ENCODE results near the gene SRSF5. TPM values are rescaled to one million over a fixed set of nuclear protein-coding genes. Genes with fewer than 3 reads are reported as not detected.

Gene SRSF5
- total and polyA plus RNA-seq, 2 of the 13 experiments (the other 11 are each of a cell fraction or from before 2014, with no cell fraction given) = 189 to 277 TPM

DNA sequence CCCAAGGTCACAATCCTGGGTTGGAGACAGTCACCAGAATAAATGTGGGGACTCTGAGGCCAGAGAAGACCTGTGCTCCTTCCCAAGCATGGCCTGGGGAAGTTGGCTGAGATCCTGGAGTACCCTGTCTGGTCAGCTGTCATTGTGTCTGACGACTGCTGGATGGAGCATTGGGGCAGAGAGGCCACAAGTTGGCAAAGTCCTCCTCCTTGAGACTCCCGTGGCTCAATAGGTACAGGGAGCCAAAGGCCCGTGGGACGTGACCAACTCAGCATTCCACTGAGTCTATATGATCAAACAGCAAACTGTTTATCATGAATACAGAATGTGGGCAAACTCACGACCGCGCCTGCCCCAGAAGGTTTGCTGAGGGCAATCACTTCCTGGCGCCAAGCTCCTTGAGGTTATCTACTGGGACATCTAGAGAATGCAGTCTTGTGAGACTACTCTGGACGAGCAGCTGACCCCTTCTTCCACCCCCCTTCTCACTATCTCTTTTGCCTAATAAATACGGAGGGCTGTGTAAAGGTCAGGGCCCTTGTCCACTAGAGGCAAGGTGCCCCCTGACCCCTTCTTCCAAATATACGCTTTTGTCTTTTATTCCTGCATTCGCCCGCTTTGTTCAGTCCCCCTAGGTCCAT lies 44.4 kb downstream of the SRSF5 start:
- intact Hi-C loops (cut with micrococcal nuclease; ENCODE audit: unreplicated experiment) = loop anchor here (10.0 kb wide), 1 partner anchor 73 kb away; no protein-coding TSS in a partner anchor
- POLR2A ChIA-PET = interaction anchor here (0.6 to 4.2 kb wide), 5 partner anchors 18 to 237 kb away, joined by 3 to 31 read pairs (median 4); partner anchors contain the start of gene SRSF5
- in situ Hi-C loops (cut with HindIII; ENCODE audit: extremely low pct_ligation_motif_present, low pct_unique_long_range_greater_than_20kb) = loop anchor here (10.0 kb wide), 1 partner anchor 503 kb away; no protein-coding TSS in a partner anchor
- TF ChIP-seq ETV6 (CRISPR knock-in tag; conservative IDR thresholded peaks at IDR 0.05) = no peak
- TF ChIP-seq RBM39 (IDR thresholded peaks at IDR 0.05; ENCODE audit: low read depth, low read length, poor library complexity, severe bottlenecking) = no peak
- TF ChIP-seq CBX2 (IDR thresholded peaks at IDR 0.05; ENCODE audit: low read depth, low read length) = no peak
- TF ChIP-seq CBX2 (CRISPR knock-in tag; IDR thresholded peaks at IDR 0.05; ENCODE audit: low read depth) = no peak
- peak; percentile 60; the same call in 1 of the 2 replicates for TF ChIP-seq ZBTB20 (CRISPR knock-in tag; IDR thresholded peaks at IDR 0.05; ENCODE audit: borderline replicate concordance, low read depth)
- TF ChIP-seq, protein P1, sequence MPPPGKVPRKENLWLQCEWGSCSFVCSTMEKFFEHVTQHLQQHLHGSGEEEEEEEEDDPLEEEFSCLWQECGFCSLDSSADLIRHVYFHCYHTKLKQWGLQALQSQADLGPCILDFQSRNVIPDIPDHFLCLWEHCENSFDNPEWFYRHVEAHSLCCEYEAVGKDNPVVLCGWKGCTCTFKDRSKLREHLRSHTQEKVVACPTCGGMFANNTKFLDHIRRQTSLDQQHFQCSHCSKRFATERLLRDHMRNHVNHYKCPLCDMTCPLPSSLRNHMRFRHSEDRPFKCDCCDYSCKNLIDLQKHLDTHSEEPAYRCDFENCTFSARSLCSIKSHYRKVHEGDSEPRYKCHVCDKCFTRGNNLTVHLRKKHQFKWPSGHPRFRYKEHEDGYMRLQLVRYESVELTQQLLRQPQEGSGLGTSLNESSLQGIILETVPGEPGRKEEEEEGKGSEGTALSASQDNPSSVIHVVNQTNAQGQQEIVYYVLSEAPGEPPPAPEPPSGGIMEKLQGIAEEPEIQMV (CRISPR knock-in tag; IDR thresholded peaks at IDR 0.05; ENCODE audit: low read depth) = no peak
- TF ChIP-seq, protein P2, sequence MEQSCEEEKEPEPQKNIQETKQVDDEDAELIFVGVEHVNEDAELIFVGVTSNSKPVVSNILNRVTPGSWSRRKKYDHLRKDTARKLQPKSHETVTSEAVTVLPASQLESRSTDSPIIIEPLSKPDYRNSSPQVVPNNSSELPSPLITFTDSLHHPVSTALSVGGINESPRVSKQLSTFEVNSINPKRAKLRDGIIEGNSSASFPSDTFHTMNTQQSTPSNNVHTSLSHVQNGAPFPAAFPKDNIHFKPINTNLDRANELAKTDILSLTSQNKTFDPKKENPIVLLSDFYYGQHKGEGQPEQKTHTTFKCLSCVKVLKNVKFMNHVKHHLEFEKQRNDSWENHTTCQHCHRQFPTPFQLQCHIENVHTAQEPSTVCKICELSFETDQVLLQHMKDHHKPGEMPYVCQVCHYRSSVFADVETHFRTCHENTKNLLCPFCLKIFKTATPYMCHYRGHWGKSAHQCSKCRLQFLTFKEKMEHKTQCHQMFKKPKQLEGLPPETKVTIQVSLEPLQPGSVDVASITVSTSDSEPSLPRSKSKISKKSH (CRISPR knock-in tag; IDR thresholded peaks at IDR 0.05; ENCODE audit: borderline replicate concordance) = no peak
- TF ChIP-seq, protein P3, sequence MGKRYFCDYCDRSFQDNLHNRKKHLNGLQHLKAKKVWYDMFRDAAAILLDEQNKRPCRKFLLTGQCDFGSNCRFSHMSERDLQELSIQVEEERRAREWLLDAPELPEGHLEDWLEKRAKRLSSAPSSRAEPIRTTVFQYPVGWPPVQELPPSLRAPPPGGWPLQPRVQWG (CRISPR knock-in tag; IDR thresholded peaks at IDR 0.05; ENCODE audit: borderline replicate concordance, low read depth) = no peak
- TF ChIP-seq, protein P4, sequence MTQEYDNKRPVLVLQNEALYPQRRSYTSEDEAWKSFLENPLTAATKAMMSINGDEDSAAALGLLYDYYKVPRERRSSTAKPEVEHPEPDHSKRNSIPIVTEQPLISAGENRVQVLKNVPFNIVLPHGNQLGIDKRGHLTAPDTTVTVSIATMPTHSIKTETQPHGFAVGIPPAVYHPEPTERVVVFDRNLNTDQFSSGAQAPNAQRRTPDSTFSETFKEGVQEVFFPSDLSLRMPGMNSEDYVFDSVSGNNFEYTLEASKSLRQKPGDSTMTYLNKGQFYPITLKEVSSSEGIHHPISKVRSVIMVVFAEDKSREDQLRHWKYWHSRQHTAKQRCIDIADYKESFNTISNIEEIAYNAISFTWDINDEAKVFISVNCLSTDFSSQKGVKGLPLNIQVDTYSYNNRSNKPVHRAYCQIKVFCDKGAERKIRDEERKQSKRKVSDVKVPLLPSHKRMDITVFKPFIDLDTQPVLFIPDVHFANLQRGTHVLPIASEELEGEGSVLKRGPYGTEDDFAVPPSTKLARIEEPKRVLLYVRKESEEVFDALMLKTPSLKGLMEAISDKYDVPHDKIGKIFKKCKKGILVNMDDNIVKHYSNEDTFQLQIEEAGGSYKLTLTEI (CRISPR knock-in tag; conservative IDR thresholded peaks at IDR 0.05) = no peak
- TF ChIP-seq RBFOX2 (IDR thresholded peaks at IDR 0.05; ENCODE audit: low read depth, low read length) = no peak
- TF ChIP-seq, protein P5, sequence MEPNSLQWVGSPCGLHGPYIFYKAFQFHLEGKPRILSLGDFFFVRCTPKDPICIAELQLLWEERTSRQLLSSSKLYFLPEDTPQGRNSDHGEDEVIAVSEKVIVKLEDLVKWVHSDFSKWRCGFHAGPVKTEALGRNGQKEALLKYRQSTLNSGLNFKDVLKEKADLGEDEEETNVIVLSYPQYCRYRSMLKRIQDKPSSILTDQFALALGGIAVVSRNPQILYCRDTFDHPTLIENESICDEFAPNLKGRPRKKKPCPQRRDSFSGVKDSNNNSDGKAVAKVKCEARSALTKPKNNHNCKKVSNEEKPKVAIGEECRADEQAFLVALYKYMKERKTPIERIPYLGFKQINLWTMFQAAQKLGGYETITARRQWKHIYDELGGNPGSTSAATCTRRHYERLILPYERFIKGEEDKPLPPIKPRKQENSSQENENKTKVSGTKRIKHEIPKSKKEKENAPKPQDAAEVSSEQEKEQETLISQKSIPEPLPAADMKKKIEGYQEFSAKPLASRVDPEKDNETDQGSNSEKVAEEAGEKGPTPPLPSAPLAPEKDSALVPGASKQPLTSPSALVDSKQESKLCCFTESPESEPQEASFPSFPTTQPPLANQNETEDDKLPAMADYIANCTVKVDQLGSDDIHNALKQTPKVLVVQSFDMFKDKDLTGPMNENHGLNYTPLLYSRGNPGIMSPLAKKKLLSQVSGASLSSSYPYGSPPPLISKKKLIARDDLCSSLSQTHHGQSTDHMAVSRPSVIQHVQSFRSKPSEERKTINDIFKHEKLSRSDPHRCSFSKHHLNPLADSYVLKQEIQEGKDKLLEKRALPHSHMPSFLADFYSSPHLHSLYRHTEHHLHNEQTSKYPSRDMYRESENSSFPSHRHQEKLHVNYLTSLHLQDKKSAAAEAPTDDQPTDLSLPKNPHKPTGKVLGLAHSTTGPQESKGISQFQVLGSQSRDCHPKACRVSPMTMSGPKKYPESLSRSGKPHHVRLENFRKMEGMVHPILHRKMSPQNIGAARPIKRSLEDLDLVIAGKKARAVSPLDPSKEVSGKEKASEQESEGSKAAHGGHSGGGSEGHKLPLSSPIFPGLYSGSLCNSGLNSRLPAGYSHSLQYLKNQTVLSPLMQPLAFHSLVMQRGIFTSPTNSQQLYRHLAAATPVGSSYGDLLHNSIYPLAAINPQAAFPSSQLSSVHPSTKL (CRISPR knock-in tag; IDR thresholded peaks at IDR 0.05) = peak; percentile 8; the same call in 1 of the 2 replicates
- TF ChIP-seq MTF1 (CRISPR knock-in tag; IDR thresholded peaks at IDR 0.05) = no peak
- TF ChIP-seq TEAD3 (CRISPR knock-in tag; optimal IDR thresholded peaks at IDR 0.05; ENCODE audit: borderline replicate concordance) = peak; percentile 35

More for the DNA sequence above, 44.4 kb downstream of the SRSF5 start:
- Histone ChIP-seq H3K27me3 (ENCODE audit: control insufficient read depth in 1 of 2, insufficient read depth in 2 of 2, low read length in 2 of 2) (no peaks in the 10 kb centered on the region), H3K9me3 (ENCODE audit: low read length) (no peaks in the 10 kb centered on the region), H3K9ac (ENCODE audit: insufficient read depth, low read depth, low read length) (no peak overlapping the region; the same call in 1 of the 2 replicates), H2AFZ (ENCODE audit: low read length) (peak overlapping the region; percentile 29), H3K4me1 (ENCODE audit: insufficient read depth, low read length) (peaks cover 70% of the 10 kb centered on the region), H3K4me3 (replicated peaks in 1 of 3; ENCODE audit: insufficient read depth in 1 of 3, low read depth in 2 of 3, low read length in 3 of 3) (peak overlapping the region; percentile 11 to 51 (median 34); a peak in 4 of 6 replicates), H3K36me3 (replicated peaks in 1 of 2; ENCODE audit: control insufficient read depth in 1 of 2, insufficient read depth in 2 of 2, low read length in 2 of 2) (no peaks in the 10 kb centered on the region), H4K20me1 (ENCODE audit: insufficient read depth, low read length) (no peaks in the 10 kb centered on the region), H3K79me2 (ENCODE audit: insufficient read depth, low read length) (no peaks in the 10 kb centered on the region), H3K4me2 (ENCODE audit: low read depth, low read length) (peak overlapping the region; percentile 72), H3K27ac (ENCODE audit: extremely low read length, insufficient read depth, low read length) (peak overlapping the region; percentile 90)
- no peak; the same call in 2 of the 3 replicates for ATAC-seq
- no TSS peak for BruUV-seq (replicated peaks)
- CTCF ChIA-PET (ENCODE audit: low intra/inter-chr PET ratio, low total read pairs) = no interaction called here
- FAIRE-seq = no peak
- no peak for DNase-seq (ENCODE audit: low spot score)
- WGBS (ENCODE audit: low lambda C conversion rate) = 15% methylated on average over 6 of the region's 13 CpGs

Measured in HepG2 (cell line).